ACC112 (cell line): Measurements from ENCODE around the gene PRKN.

Experiments
- H2AFZ ChIP-seq: fragments of 200-600 bp; sonication (generic); one replicate; pipeline ENCODE4 v1.6.0; 2017; ENCODE audit warnings: antibody characterized with exemption, low read length; ENCODE audit not compliant: unreplicated experiment
- H3K27ac ChIP-seq: fragments of 200-600 bp; sonication (generic); 2 replicates; pipeline ENCODE4 v1.5.1; 2014; ENCODE audit warnings: low read depth, mild to moderate bottlenecking, antibody characterized with exemption, low read length, moderate library complexity
- H3K27me3 ChIP-seq: fragments of 200-600 bp; sonication (generic); 2 replicates; pipeline ENCODE4 v1.6.1; 2014; ENCODE audit warnings: mild to moderate bottlenecking, antibody characterized with exemption, low read length, moderate library complexity, mixed read lengths; ENCODE audit not compliant: insufficient read depth
- H3K36me3 ChIP-seq: fragments of 200-600 bp; sonication (generic); 2 replicates; pipeline ENCODE4 v1.6.1; 2016; ENCODE audit warnings: mild to moderate bottlenecking, antibody characterized with exemption, low read length, moderate library complexity, mixed read lengths; ENCODE audit not compliant: insufficient read depth
- H3K4me1 ChIP-seq: fragments of 200-600 bp; sonication (generic); one replicate; pipeline ENCODE4 v1.6.1; 2016; ENCODE audit warnings: low read length, mixed read lengths; ENCODE audit not compliant: insufficient read depth, unreplicated experiment, control insufficient read depth
- H3K4me3 ChIP-seq: fragments of 200-600 bp; sonication (generic); 2 replicates; pipeline ENCODE4 v1.5.1; 2014; ENCODE audit warnings: mild to moderate bottlenecking, low read depth, low read length
- H3K79me2 ChIP-seq: fragments of 200-600 bp; sonication (generic); one replicate; pipeline ENCODE4 v1.6.0; 2016; ENCODE audit warnings: low read length; ENCODE audit not compliant: control insufficient read depth, unreplicated experiment, insufficient read depth

The PRKN gene

GRCh38 chr6:162200945-162201690 is 526.4 kb downstream of the PRKN start:
- Histone ChIP-seq H3K36me3 (no peaks in the 10 kb centered on the region), H3K79me2 (no peaks in the 10 kb centered on the region), H3K4me3 (no peak overlapping the region), H2AFZ (no peak overlapping the region), H3K27me3 (no peaks in the 10 kb centered on the region), H3K4me1 (no peaks in the 10 kb centered on the region), H3K27ac (no peak overlapping the region)

- Histone ChIP-seq H2AFZ (no peak overlapping the region), H3K4me1 (no peaks in the 10 kb centered on the region), H3K79me2 (no peaks in the 10 kb centered on the region), H3K4me3 (no peak overlapping the region), H3K27me3 (no peaks in the 10 kb centered on the region), H3K36me3 (no peaks in the 10 kb centered on the region), H3K27ac (no peak overlapping the region)
Measured at GRCh38 chr6:162200041-162200440, 527.5 kb downstream of the PRKN start.

- Histone ChIP-seq H3K36me3 (no peaks in the 10 kb centered on the region), H2AFZ (no peak overlapping the region), H3K27ac (no peak overlapping the region), H3K4me1 (no peaks in the 10 kb centered on the region), H3K4me3 (no peak overlapping the region), H3K79me2 (no peaks in the 10 kb centered on the region), H3K27me3 (no peaks in the 10 kb centered on the region)
Measured at GRCh38 chr6:162198925-162199324, 528.6 kb downstream of the PRKN start.

GRCh38 chr6:162198076-162198475 is 529.5 kb downstream of the PRKN start:
- no peak overlapping the region for H2AFZ ChIP-seq
- no peaks in the 10 kb centered on the region for H3K27me3 ChIP-seq
- H3K36me3 ChIP-seq = no peaks in the 10 kb centered on the region
- no peak overlapping the region for H3K4me3 ChIP-seq
- H3K4me1 ChIP-seq = no peaks in the 10 kb centered on the region
- no peaks in the 10 kb centered on the region for H3K79me2 ChIP-seq
- H3K27ac ChIP-seq = no peak overlapping the region

GRCh38 chr6:162195441-162195840 is 532.1 kb downstream of the PRKN start:
- no peaks in the 10 kb centered on the region for H3K27me3 ChIP-seq
- no peaks in the 10 kb centered on the region for H3K36me3 ChIP-seq
- H3K27ac ChIP-seq = no peak overlapping the region
- H3K4me3 ChIP-seq = no peak overlapping the region
- no peaks in the 10 kb centered on the region for H3K4me1 ChIP-seq
- H3K79me2 ChIP-seq = no peaks in the 10 kb centered on the region
- no peak overlapping the region for H2AFZ ChIP-seq

- H3K27me3 ChIP-seq = no peaks in the 10 kb centered on the region
- H3K4me1 ChIP-seq = no peaks in the 10 kb centered on the region
- H3K27ac ChIP-seq = no peak overlapping the region
- no peak overlapping the region for H3K4me3 ChIP-seq
- H3K79me2 ChIP-seq = no peaks in the 10 kb centered on the region
- H2AFZ ChIP-seq = no peak overlapping the region
- H3K36me3 ChIP-seq = no peaks in the 10 kb centered on the region
Measured at GRCh38 chr6:162190981-162191380, 536.6 kb downstream of the PRKN start.

- Histone ChIP-seq H3K27me3 (no peaks in the 10 kb centered on the region), H3K4me3 (no peak overlapping the region), H3K4me1 (no peaks in the 10 kb centered on the region), H3K79me2 (no peaks in the 10 kb centered on the region), H3K27ac (no peak overlapping the region), H2AFZ (no peak overlapping the region), H3K36me3 (no peaks in the 10 kb centered on the region)
Measured at GRCh38 chr6:162187168-162187935, 540.2 kb downstream of the PRKN start.

- Histone ChIP-seq H3K4me3 (no peak overlapping the region), H3K4me1 (peaks cover 9% of the 10 kb centered on the region), H3K27ac (no peak overlapping the region), H3K36me3 (no peaks in the 10 kb centered on the region), H3K27me3 (no peaks in the 10 kb centered on the region), H3K79me2 (no peaks in the 10 kb centered on the region), H2AFZ (no peak overlapping the region)
Measured at GRCh38 chr6:162184465-162184864, 543.1 kb downstream of the PRKN start.

- no peak overlapping the region for H2AFZ ChIP-seq
- peaks cover 9% of the 10 kb centered on the region for H3K4me1 ChIP-seq
- no peak overlapping the region for H3K27ac ChIP-seq
- no peaks in the 10 kb centered on the region for H3K27me3 ChIP-seq
- H3K36me3 ChIP-seq = no peaks in the 10 kb centered on the region
- H3K4me3 ChIP-seq = no peak overlapping the region
- H3K79me2 ChIP-seq = no peaks in the 10 kb centered on the region
Measured at GRCh38 chr6:162181741-162182401, 545.7 kb downstream of the PRKN start.

GRCh38 chr6:162181111-162181510 is 546.5 kb downstream of the PRKN start:
- H3K79me2 ChIP-seq = no peaks in the 10 kb centered on the region
- H3K4me3 ChIP-seq = no peak overlapping the region
- H3K36me3 ChIP-seq = no peaks in the 10 kb centered on the region
- H3K4me1 ChIP-seq = peaks cover 9% of the 10 kb centered on the region
- H3K27me3 ChIP-seq = no peaks in the 10 kb centered on the region
- no peak overlapping the region for H3K27ac ChIP-seq
- no peak overlapping the region for H2AFZ ChIP-seq
